HCT116 (cell line): ENCODE data around the gene PRKG2. TPM values are rescaled to one million over a fixed set of nuclear protein-coding genes. Genes with fewer than 3 reads are reported as not detected.

Source experiments
- ATAC-seq: fragments of 200-7000 bp; cut with Tn5 transposase; 2 replicates; pipeline ENCODE4 v1.9.1; 2020; ENCODE audit warnings: mild to moderate bottlenecking, moderate library complexity
- BruUV-seq: library from RNA; stranded (reverse); fragments of 400-500 nt; replicated peaks from 2 replicates; lab custom pipeline; 2021; lab: Mats Ljungman, UMichigan
- CTCF ChIA-PET: fragments of 300-600 bp; sonication (Branson Sonifier 250); formaldehyde crosslinking; loops from one replicate; lab custom pipeline; 2021; ENCODE audit warnings: antibody characterized with exemption; lab: Charles Lee
- POLR2A ChIA-PET: fragments of 300-600, 350-600 bp; sonication (Branson Sonifier 250); formaldehyde crosslinking; loops from one replicate; lab custom pipeline; 2021; ENCODE audit warnings: antibody characterized with exemption; lab: Charles Lee
- RAD21 ChIA-PET, 2 experiments: fragments of 300-600 bp; sonication (Branson Sonifier 250); formaldehyde crosslinking; loops; one replicate each; lab custom pipeline; 2023; ENCODE audit warnings: low total read pairs in 2 of 2; ENCODE audit not compliant: uncharacterized antibody in 2 of 2, unreplicated experiment in 2 of 2, low non-redundant PET in 1 of 2; lab: Charles Lee
- DNase-seq: peaks from one replicate; pipeline ENCODE4 v3.0.0-alpha.2; 2010; ENCODE audit warnings: low read depth, low spot score
- H2AFZ ChIP-seq: fragments of 200-600 bp; shearing (Covaris generic), sonication (generic); 2 replicates; pipeline ENCODE4 v1.6.1; 2017; ENCODE audit warnings: low read depth, mixed run types, mixed read lengths, antibody characterized with exemption, low read length; ENCODE audit not compliant: poor library complexity, severe bottlenecking
- H3K27ac ChIP-seq: 2 replicates; pipeline ENCODE4 v1.5.1; 2012; ENCODE audit warnings: low read depth, low read length
- H3K27me3 ChIP-seq: fragments of 200-600 bp; sonication (generic); 2 replicates; pipeline ENCODE4 v1.6.1; 2016; ENCODE audit warnings: mixed run types, low read length, mixed read lengths; ENCODE audit not compliant: insufficient read depth
- H3K36me3 ChIP-seq, 2 experiments: fragments of 200-500 bp in 1 of 2; fragments of 200-600 bp in 1 of 2; sonication (Bioruptor generic) in 1 of 2; sonication (generic) in 1 of 2; 2 replicates each; pipeline versions ENCODE4 v1.5.1 to v1.6.1; 2014 to 2016; ENCODE audit warnings: low read length in 2 of 2, inconsistent platforms in 1 of 2, mixed read lengths in 1 of 2, mixed run types in 1 of 2; ENCODE audit not compliant: insufficient read depth in 2 of 2, control insufficient read depth in 1 of 2
- H3K4me1 ChIP-seq, 2 experiments: fragments of 200-600 bp in 1 of 2; sonication (generic) in 1 of 2; 2 replicates each; pipeline versions ENCODE4 v1.5.1 to v1.6.1; 2012 to 2017; ENCODE audit warnings: low read length in 2 of 2, inconsistent platforms in 1 of 2, mild to moderate bottlenecking in 1 of 2, mixed read lengths in 1 of 2, mixed run types in 1 of 2, moderate library complexity in 1 of 2; ENCODE audit not compliant: insufficient read depth in 2 of 2, control insufficient read depth in 1 of 2
- H3K4me2 ChIP-seq: fragments of 200-600 bp; sonication (generic); 2 replicates; pipeline ENCODE4 v1.6.1; 2017; ENCODE audit warnings: mixed run types, low read length, mixed read lengths
- H3K4me3 ChIP-seq, 2 experiments: fragments of 200-600 bp in 1 of 2; sonication (generic) in 1 of 2; replicated peaks in 1 of 2; 2 replicates each; pipeline ENCODE4 v1.5.1; 2011 to 2016; ENCODE audit warnings: low read length in 2 of 2, control low read depth in 1 of 2, low read depth in 1 of 2, mild to moderate bottlenecking in 1 of 2, mixed read lengths in 1 of 2, mixed run types in 1 of 2
- H3K79me2 ChIP-seq: fragments of 200-600 bp; sonication (generic); 2 replicates; pipeline ENCODE4 v1.6.1; 2017; ENCODE audit warnings: mild to moderate bottlenecking, mixed run types, low read length, moderate library complexity, mixed read lengths; ENCODE audit not compliant: insufficient read depth
- H3K9ac ChIP-seq: fragments of 200-600 bp; sonication (generic); 2 replicates; pipeline ENCODE4 v1.6.1; 2016; ENCODE audit warnings: low read length, mixed read lengths
- H3K9me2 ChIP-seq: fragments of 200-600 bp; sonication (generic), shearing (Covaris generic); 2 replicates; pipeline ENCODE4 v1.6.1; 2017; ENCODE audit warnings: mixed run types, mild to moderate bottlenecking, moderate library complexity; ENCODE audit not compliant: insufficient read depth
- H3K9me3 ChIP-seq, 2 experiments: fragments of 200-500 bp in 1 of 2; fragments of 200-600 bp in 1 of 2; sonication (Bioruptor generic) in 1 of 2; sonication (generic) in 1 of 2; 2 replicates each; pipeline ENCODE4 v1.6.1; 2014 to 2017; ENCODE audit warnings: low read length in 2 of 2, mixed read lengths in 2 of 2, inconsistent platforms in 1 of 2, low read depth in 1 of 2, mild to moderate bottlenecking in 1 of 2, mixed run types in 1 of 2, moderate library complexity in 1 of 2; ENCODE audit not compliant: control insufficient read depth in 1 of 2, insufficient read depth in 1 of 2
- H4K20me1 ChIP-seq: fragments of 200-600 bp; sonication (generic), shearing (Covaris generic); 2 replicates; pipeline ENCODE4 v1.6.1; 2017; ENCODE audit warnings: mixed run types, mild to moderate bottlenecking, moderate library complexity; ENCODE audit not compliant: insufficient read depth
- EGR1 ChIP-seq: IDR thresholded peaks from 2 replicates; pipeline ENCODE4 v1.6.1; 2012; ENCODE audit warnings: low read depth
- ELF1 ChIP-seq: IDR thresholded peaks from 2 replicates; pipeline ENCODE4 v1.6.1; 2012; ENCODE audit warnings: low read depth, borderline replicate concordance
- EZH2 ChIP-seq: fragments of 200-600 bp; sonication (generic); IDR thresholded peaks from 2 replicates; pipeline ENCODE4 v1.6.1; 2017; ENCODE audit warnings: antibody characterized with exemption, mixed run types
- RAD21 ChIP-seq: IDR thresholded peaks from 2 replicates; pipeline ENCODE4 v1.6.1; 2012; ENCODE audit warnings: low read depth, mild to moderate bottlenecking
- SIN3A ChIP-seq: IDR thresholded peaks from 2 replicates; pipeline ENCODE4 v1.6.1; 2012; ENCODE audit warnings: low read depth
- SRF ChIP-seq: IDR thresholded peaks from 2 replicates; pipeline ENCODE4 v1.6.1; 2012; ENCODE audit warnings: low read depth
- intact Hi-C: fragments of 100-400 bp; cut with micrococcal nuclease; formaldehyde crosslinking; loops from 2 replicates; pipeline ENCODE4 v1.10.0; 2022
- total RNA-seq: library from RNA; stranded (reverse); gene quantifications from one replicate; pipeline ENCODE4 v1.2.1, GENCODE V29; 2021; ENCODE audit not compliant: unreplicated experiment
- TF ChIP-seq, protein P1 (sequence below): IDR thresholded peaks from 2 replicates; pipeline ENCODE4 v1.6.1; 2012

PRKG2 gene
- total RNA-seq, 1 experiment from 2014 or later, result 2.1 TPM

DNA sequence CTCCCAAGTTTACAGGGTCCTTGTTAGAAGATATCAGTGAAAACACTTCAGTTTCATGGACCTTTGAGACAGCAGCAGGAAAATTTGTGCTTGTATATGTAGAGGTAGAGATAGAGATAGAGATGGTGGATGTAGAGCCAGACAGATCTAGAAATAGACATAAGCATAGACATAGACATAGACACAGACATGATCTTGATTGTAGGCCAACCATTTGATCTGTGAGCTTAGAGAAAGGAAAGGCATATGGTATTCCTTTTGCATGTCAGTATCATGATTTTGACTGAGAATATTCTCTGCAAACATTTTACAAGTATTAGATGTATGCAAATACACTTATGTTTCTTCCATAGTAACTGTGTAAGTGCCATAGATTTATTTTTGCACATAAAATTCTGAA lies 65.0 kb downstream of the PRKG2 start:
- ChIA-PET POLR2A (no interaction called here), CTCF (no interaction called here), RAD21 (no interaction called here)
- no peaks in the 10 kb centered on the region; the same call in 1 of the 2 replicates for H3K9me2 ChIP-seq
- H3K27me3 ChIP-seq, result no peaks in the 10 kb centered on the region
- no peak overlapping the region for H3K4me2 ChIP-seq
- DNase-seq, result no peak
- TF ChIP-seq EZH2 (no peak), RAD21 (no peak), ELF1 (no peak), SIN3A (no peak), EGR1 (no peak)
- TF ChIP-seq, protein P1, sequence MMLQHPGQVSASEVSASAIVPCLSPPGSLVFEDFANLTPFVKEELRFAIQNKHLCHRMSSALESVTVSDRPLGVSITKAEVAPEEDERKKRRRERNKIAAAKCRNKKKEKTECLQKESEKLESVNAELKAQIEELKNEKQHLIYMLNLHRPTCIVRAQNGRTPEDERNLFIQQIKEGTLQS, result no peak
- BruUV-seq, result no TSS peak
- intact Hi-C loops, result no loop called here
- no peak overlapping the region for H2AFZ ChIP-seq
- H3K36me3 ChIP-seq, result no peaks in the 10 kb centered on the region
- H4K20me1 ChIP-seq, result no peaks in the 10 kb centered on the region
- no peak for ATAC-seq
- no peaks in the 10 kb centered on the region for H3K9me3 ChIP-seq
- no peak overlapping the region for H3K4me3 ChIP-seq
- no peaks in the 10 kb centered on the region for H3K79me2 ChIP-seq
- no peak overlapping the region for H3K27ac ChIP-seq
- H3K4me1 ChIP-seq, result peaks cover 3 to 10% of the 10 kb centered on the region in 2 experiments; a peak in 3 of 4 replicates
- no peak overlapping the region for H3K9ac ChIP-seq

DNA sequence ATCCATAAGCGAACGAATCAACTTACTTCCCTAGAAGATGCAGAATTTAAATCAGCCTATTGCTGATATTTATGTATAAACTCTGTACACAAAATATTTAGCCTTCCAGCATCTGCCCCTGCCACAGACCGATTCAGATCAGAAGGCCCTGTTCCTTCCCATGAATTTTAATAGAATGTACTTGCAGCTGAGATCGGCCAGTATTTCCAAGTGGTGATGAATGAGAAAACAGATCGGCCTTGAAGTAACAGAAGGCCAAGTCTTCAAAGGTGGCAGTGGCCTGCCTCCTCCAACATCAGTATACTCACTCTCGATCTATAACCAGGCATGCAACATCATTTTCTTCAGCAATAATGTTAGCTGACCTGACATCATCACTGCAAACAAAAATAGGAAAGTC lies 66.4 kb downstream of the PRKG2 start:
- Histone ChIP-seq H3K4me3 (no peak overlapping the region), H3K9me2 (no peaks in the 10 kb centered on the region; the same call in 1 of the 2 replicates), H3K9me3 (no peaks in the 10 kb centered on the region), H3K4me2 (no peak overlapping the region), H3K9ac (no peak overlapping the region), H3K27ac (no peak overlapping the region), H3K79me2 (no peaks in the 10 kb centered on the region), H3K27me3 (no peaks in the 10 kb centered on the region), H3K4me1 (peaks cover 3 to 10% of the 10 kb centered on the region in 2 experiments; a peak in 3 of 4 replicates), H3K36me3 (no peaks in the 10 kb centered on the region), H4K20me1 (no peaks in the 10 kb centered on the region), H2AFZ (no peak overlapping the region)
- ChIA-PET CTCF (no interaction called here), POLR2A (no interaction called here), RAD21 (no interaction called here)
- DNase-seq, result no peak
- no peak for ATAC-seq
- BruUV-seq, result no TSS peak
- intact Hi-C loops, result no loop called here
- no peak for TF ChIP-seq SRF
- TF ChIP-seq, protein P1, result no peak
